Stimulated activated naive CD4-positive, alpha-beta T cell (primary cell): ENCODE data around the gene MPP3.
"Not testable (repeated sequence)": the region's sequence is repeated elsewhere in the genome, so short reads cannot be mapped to it uniquely, and the experiment has no call there.

Experiments
- DNase-seq, 6 experiments: peaks; one replicate each; lab custom pipeline; 2025; lab: John Stamatoyannopoulos, UW

MPP3 gene

DNA sequence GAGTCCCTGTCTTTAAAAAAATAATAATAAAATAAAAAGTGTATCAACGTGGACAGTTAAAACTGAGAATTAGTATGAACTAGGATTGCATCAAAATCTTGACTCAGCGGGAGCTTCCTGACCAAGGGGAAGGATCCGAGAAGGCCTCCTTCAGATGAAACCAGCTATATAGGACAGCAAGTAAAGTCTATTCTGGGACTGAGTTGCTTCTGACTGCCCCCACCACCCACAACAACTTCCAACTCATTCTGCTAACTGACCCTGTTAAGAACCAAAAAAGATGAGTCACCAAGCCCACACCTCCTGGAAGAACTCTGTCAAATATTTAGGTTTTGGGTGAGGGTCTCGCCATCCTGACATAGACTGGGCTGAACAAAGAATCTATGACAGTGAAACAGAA is 24.9 kb downstream of the MPP3 start:
- no peak for DNase-seq

DNA sequence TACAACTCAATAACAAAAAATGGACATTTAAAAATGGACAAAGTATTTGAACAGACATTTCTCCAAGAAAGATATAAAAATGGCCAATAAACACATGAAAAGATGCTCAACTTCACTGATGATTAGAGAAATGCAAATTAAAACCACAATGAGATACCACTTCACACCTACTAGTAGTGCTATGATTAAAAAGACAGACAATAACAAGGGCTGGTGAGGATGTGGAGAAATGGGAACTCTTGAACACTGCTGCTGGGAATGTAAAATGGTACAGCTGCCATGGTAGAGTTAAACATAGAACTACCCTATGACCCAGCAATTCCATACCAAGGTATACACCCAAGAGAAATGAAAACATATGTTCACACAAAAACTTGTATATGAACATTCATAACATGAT is 27.8 kb downstream of the MPP3 start:
- DNase-seq = no peak

- DNase-seq = no peak
These were observed 29.2 kb downstream of the MPP3 start for GRCh38 chr17:43803758-43804157.

- no peak for DNase-seq
These were observed 31.1 kb downstream of the MPP3 start for GRCh38 chr17:43801844-43802243.

DNA sequence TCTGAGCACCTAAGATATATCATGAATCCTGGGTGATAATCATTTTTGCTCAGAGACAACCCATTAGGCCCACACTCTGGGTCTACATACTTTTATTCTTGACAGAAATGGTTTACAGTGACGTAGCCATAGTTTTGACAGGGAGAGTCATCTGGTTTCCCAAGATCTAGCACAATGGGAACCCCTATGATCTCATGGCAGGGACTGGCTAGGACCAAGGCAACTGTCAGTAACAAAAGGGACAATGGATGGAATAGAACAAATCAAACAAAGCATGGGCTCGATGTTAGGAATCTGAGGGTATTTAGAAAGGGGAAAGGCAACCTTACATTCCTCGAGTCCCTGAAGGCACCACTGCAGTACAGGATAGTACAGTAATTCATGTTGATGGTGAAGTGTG is 32.2 kb downstream of the MPP3 start:
- no peak for DNase-seq

GRCh38 chr17:43799047-43799446 is 33.9 kb downstream of the MPP3 start:
- DNase-seq = no peak

GRCh38 chr17:43798024-43798423 is 34.9 kb downstream of the MPP3 start:
- DNase-seq = not testable (repeated sequence)

GRCh38 chr17:43792668-43793067 is 40.3 kb downstream of the MPP3 start:
- DNase-seq = not testable (repeated sequence)

DNA sequence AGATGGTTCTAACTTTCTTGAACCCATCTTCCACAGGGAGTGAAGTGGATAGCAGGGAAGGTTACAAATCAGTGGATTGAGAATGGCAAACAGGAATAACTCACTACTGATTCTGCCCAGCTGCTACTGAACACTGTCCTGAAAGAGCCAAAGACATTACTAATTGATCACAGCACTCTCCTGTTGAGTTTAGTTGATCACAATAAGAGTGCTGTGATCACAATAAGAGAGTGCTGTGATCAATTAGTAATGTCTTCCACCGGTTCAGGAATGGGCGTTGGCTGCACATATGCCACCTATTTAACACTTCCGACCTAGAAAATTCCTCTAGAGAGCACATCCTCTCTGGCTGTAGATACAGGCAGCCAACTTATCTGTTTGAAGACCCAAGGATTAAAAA is 41.4 kb downstream of the MPP3 start:
- no peak for DNase-seq

- DNase-seq = no peak
These were observed 42.5 kb downstream of the MPP3 start for GRCh38 chr17:43790311-43790940.

- no peak for DNase-seq
These were observed 43.5 kb downstream of the MPP3 start for GRCh38 chr17:43789482-43789881.

- DNase-seq = no peak
These were observed 44.4 kb downstream of the MPP3 start for GRCh38 chr17:43788540-43788939.

- no peak for DNase-seq
These were observed 45.2 kb downstream of the MPP3 start for GRCh38 chr17:43787728-43788127.

DNA sequence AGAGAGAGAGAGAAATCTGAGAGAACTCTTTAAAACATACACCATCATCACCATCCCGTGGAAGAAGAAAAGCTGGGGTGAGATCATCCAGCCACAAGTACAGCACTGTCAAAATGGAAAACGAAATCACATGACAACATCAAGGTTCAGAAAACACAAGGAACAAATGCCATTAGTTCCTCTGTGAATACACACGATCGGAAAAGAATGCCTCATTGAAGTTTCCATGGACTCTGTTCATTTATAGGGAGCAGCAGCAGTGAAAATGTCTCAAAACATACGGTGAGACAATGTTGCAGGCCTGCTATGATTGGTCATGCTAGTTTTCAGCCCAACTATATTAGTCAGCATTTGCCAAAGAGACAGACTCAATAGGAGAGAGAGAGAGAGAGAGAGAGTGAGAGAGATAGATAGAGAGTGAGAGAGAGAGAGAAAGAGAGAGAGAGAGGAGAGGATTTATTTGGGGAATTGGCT is 48.3 kb downstream of the MPP3 start:
- DNase-seq = no peak

GRCh38 chr17:43784068-43784467 is 48.9 kb downstream of the MPP3 start:
- DNase-seq = no peak

DNA sequence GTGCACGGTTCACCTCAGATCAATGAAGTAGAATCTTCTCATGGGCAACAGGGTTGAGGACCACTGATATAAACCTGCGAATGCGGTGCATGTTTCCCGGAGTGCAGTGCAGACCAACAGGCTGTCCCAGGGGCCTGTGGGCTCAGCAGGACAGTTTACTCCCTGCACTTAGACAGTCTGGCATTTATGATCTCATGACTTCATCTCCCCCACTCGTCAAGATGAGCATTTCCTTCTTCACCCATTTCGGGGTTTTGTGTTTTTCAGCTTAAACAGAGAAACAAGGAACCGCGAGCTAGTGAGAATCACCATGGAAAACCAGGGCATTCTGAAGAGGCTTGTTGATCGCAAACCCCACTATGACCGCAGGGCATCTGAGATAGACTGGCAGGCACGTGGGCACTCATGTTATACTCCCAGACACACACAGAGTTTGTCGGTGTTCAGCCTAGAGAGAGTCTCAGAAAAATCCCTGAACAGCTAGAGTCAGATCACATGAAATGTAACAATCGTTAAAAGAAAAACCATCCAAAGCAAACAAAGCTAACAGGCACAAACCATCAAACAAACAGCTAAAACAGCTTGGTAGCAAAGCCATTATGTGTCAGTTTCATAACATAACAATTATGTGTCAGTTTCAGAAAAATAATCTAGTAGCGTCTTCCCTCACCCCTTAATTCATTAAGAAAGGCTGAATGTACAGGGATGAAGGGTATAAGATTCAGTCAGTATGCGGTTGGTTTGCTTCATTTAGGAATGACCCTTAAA is 49.8 kb downstream of the MPP3 start:
- no peak for DNase-seq

GRCh38 chr17:43780135-43780534 is 52.8 kb downstream of the MPP3 start, which contains the start of gene CFAP97D1:
Gene CFAP97D1 (plus strand): TSS chr17:43780435. CDS start chr17:43780463, 28 bp downstream.
- no peak for DNase-seq

DNA sequence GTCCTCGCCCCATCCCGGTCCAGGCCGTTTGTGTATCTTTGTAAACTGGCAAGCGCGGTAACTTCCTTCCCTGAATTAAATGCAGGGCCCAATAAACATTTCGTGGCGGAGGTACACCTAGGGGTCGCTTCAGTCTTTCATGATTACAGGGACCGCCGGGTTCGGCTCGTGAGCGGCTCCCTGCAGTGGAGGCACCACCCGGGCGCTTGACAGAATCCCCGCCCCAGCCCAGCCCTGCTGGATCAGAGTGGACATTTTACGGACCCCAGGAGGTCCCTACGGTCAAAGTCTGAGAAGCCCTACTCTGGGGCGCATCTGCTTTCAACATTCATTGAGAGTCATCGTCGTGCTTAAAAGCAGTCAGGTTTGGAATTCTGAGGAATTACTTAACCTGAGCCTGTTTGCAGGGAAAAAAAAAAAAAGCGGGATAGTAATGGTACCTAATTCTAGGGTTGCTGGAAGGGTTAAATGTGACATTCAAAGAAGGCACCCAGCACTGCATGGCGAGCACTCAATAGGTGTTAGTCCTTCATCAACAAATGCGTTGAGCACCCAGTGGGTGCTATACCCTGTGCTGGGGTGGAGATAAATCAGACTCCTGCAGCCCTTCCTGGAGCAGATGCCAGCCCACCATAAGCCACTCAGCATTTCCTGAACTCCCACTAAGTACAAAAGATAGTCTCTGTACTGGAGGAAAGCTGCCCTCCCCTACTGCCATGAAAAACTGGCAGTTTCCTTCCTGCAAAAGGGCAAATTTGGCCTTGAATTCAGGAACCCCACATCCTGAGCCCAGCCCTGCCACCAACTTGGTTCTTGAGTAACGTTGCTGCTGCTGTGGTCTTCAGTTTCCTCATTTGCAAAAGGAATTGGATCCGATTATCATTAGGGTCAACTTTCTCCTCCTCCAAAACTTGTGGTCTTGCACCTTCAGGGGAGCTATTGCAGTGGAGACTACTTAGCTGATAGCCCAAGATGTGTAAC is 53.5 kb downstream of the MPP3 start:
- DNase-seq = peak in 1 of 6 experiments; percentile 23

GRCh38 chr17:43778337-43779144 is 54.4 kb downstream of the MPP3 start, which contains the start of gene DUSP3:
Gene DUSP3 (minus strand): TSS chr17:43778977. CDS start chr17:43778924, 53 bp downstream.
- DNase-seq = peak; percentile 48 to 79 (median 69)

GRCh38 chr17:43774304-43775250 is 58.4 kb downstream of the MPP3 start:
- DNase-seq = no peak
